ENCODE results near the gene CALY.
"Not testable (repeated sequence)": the region's sequence is repeated elsewhere in the genome, so short reads cannot be mapped to it uniquely, and the experiment has no call there.

CALY gene, protein sequence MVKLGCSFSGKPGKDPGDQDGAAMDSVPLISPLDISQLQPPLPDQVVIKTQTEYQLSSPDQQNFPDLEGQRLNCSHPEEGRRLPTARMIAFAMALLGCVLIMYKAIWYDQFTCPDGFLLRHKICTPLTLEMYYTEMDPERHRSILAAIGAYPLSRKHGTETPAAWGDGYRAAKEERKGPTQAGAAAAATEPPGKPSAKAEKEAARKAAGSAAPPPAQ

GRCh38 chr10:133336577-133337369 lies at the start of gene CALY:
TSS of gene CALY (minus strand) at chr10:133336896. CDS start at chr10:133328989, 7,907 bp downstream.
- DNase-seq: peak; percentile 28

GRCh38 chr10:133385214-133385613 lies 48.5 kb upstream of the CALY start:
- DNase-seq: no peak

DNA sequence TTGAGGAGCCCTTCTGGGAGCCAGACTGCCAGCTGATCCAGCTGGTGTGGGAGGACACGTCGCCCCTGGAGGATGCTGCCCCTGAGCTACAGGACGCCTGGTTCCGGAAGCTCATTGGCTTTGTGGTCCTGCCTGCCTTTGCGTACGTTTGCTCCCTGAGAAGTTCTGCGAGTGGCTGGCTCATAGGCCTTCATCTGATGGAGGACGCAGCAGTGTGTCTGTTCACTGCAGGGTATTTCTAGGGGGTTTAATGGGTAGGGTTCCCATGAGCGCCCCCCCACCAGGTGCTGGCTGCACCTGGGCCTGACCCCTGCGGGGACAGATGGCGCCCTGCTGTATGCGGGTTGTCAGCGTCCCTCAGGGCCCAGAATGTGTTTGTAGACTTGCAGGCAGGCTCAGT lies 47.4 kb upstream of the CALY start:
- no peak for DNase-seq

- no peak for DNase-seq
Observed at GRCh38 chr10:133383551-133383950, 46.9 kb upstream of the CALY start.

GRCh38 chr10:133381036-133381435 lies 44.3 kb upstream of the CALY start:
- DNase-seq: no peak

DNA sequence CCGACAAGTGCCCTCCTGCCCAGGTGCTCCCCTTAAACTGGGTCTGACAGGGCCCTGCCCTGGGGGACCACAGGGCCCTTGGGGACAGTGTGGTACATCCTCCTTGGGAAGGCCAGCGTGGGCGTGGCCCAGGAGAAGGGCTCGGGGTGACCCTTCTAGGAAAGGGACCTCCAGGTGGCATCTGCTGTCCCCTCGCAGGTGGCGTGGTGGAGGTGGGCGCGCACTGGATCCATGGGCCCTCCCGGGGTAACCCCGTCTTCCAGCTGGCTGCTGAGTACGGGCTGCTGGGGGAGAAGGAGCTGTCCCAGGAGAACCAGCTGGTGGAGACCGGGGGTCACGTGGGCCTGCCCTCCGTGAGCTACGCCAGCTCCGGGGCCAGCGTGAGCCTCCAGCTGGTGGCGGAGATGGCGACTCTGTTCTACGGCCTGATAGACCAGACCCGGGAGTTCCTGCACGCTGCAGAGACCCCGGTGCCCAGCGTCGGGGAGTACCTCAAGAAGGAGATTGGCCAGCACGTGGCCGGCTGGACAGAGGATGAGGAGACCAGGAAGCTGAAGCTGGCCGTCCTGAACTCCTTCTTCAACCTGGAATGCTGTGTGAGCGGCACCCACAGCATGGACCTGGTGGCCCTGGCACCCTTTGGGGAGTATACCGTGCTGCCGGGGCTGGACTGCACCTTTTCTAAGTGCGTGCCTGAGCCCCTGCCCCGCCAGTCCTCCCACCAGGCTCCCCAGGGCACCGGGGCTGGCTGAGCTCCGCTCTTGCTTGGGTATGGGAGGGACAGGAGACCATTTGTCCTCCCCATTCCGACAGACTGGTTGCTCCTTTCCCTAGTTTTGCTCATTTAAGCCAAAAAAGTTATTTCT lies 43.3 kb upstream of the CALY start:
- no peak for DNase-seq

- DNase-seq: no peak
Observed at GRCh38 chr10:133379152-133379800, 42.6 kb upstream of the CALY start, which contains the start of gene PAOX. TSS of gene PAOX (plus strand) at chr10:133379262. CDS start at chr10:133379317, 55 bp downstream.

DNA sequence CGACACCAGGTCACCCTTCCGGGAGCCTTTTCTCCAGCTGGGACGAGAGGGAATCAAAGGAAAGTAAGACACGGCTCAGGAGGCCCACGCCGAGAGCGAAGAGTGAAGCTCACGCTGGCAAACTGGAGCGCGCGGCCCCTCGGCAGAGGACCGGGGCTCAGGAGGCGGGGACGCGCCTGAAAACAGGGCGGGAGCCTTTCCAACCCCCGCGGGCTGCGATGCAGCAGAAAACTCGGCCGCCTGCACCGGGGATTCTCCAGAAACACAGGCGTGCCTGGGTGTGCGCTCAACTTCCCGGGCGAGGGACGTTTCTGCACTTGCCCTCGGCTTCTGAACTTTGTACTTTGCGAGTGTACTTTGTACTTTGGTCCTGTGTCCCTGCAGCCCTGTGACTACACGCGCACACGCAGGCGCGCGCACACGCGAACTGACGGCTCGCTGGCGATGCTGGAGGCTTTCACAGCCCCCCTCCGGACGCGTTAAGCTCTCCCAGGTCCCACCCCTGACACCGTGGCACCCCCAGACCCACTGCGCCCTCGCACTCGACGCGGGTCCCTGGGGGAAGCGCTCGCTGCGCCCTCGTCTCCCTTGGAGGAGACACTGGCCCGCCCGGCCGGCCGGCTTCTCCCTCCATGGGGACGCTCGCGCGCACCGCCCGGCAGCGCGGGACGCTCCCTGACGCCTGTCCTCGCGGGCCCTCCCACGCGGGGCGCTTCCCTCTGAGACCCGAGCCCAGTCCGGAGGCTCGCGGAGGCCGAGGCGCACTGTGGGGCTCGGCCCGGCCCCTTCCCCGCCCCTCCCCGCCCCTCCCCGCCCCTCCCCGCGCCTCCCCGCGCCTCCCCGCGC lies 41.8 kb upstream of the CALY start:
- DNase-seq: peak; percentile 11

DNA sequence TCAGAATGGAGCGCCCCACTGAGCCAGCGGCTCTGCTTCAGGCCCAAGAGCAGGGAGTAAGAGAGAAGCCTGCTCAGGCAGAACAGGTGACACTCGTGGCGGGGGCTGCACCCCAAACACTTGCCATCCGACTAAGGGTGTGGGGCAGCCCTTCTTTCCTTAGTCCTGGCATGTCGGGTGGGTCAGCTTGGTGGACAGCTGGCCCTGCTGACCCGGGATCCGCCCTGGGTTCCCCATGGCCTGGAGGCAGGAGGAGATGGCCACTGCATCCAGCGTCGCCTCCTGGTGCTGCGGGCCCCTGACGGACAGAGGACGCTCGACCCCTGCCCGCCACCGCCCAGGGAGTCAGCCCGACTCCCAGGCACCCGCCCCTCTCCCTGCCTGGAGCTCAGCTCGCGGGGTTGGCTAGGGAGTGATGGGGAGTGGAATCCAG lies 41.1 kb upstream of the CALY start:
- DNase-seq: no peak

- no peak for DNase-seq
Observed at GRCh38 chr10:133377025-133377817, 40.5 kb upstream of the CALY start.

GRCh38 chr10:133376183-133376582 lies 39.5 kb upstream of the CALY start:
- not testable (repeated sequence) for DNase-seq

- DNase-seq: no peak
Observed at GRCh38 chr10:133375357-133376115, 38.8 kb upstream of the CALY start.

DNA sequence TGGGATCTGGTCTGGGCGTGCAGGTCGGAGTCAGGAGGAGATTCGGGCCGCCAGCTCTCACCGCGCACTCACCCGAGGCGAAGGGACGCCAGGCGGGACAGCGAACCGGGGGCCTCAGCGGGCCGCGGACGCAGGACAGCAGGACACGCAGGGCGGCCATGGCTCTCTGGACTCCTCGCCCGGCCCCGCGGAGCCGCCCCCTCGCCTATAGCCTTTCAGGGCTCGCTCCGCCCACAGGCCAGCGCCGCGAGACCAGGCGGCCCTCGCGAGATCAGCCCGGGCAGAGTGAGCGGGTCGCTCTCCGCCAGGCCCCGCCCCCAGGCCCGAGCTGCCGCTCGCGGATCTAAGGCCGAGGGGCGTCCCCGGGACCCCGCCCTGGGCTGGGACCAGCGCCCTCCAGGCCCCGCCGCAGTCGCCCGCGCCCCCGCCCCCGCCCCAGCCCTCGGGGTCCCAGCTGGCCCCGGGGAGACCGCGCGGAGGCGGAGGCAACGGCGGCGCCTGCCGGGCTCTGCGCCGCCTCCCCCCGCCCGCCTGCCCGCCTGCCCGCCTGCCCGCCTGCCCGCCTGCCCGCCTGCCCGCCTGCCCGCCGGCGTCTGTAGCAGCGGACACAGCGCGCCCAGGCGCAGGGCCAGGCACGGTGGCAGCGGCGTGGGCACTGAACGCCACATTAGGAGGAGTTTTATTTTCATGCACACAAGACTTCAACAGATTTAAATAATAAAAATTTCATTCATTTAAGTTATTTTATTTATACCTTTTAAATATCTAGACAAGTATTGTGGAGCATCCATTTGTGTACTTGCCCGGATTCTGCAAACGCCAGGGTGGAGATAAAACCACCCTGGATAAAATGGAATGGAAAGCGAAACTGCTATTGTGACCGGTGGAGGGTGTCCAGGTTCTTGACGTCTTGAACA lies 36.7 kb upstream of the CALY start, which contains the start of gene ECHS1:
TSS of gene ECHS1 (minus strand) at position 181 of the 917 bp plus-strand sequence. CDS start at position 160, 21 bp downstream.
- peak; percentile 69 for DNase-seq

- no peak for DNase-seq
Observed at GRCh38 chr10:133372507-133372906, 35.8 kb upstream of the CALY start.

DNA sequence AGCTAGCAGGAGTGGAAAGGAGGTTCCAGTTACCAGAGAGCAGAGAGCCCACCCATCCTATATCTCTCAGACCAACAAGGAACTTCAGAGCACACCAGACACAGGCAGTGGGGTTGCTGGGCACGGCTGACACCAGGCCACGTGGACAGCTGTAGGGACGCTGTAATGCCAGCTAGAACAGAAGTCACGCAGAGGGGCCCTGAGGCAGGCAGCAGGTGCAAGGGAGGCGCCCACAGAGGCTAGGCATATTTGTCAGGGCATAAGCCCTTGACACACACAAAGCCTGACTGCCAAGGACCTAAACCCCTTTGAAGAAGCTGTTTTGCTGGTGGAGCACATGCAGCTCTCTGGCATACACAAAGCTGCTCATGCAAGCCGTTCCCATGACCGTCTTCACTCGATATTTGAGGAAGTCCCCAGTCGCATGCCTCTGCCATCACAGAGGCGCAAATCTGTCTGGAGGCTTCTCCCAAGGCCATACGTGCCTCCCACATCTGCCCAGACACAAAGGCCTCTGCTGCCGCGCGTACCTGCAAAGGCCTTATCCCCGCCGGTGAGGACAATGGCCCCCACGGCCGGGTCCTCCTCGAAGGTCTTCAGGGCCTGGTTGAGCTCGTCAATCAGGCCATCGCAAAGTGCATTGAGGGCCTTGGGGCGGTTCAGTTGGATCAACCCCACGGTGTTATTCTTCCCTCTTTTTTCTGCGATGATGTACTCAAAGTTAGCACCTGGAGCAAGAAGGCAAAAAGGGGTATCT lies 33.5 kb upstream of the CALY start:
- no peak for DNase-seq

DNA sequence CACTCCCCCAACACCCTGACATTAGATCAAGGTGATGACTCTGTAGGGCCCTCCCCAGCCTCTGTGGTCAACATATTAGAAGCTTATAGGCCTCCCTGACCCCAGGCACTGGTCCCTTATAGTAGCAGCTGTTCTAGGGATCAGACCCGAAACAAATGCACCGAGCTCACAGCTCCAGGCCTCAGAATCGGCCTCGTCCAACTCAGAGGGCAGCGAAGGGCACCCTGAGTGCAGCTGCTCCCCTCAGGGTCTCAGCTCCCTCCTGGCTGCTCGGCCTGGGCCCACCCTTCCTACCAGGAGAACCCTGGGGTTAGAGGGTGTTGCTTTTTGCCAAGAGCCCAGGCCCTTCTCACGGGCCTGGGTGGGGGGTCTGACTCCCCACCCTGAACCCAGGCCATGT lies 31.5 kb upstream of the CALY start:
- no peak for DNase-seq

DNA sequence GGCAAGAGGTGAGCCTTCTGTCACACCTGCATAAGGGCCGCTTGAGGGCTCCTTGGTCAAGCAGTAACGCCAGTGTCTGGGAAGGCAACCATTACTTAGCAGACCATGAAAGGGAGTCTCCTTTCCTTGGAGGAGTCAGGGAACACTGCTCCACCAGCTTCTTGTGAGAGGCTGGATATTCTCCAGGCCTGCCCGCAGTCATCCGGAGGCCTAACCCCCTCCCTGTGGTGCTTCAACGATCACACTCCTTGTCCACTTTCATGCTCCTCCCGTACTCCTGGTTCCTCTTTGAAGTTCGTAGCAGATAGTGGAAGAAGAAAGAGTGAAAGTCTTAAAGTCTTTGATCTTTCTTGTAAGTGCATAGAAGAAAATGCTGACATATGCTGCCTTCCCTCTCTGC lies 30.8 kb upstream of the CALY start:
- DNase-seq: not testable (repeated sequence)

GRCh38 chr10:133366751-133367150 lies 30.1 kb upstream of the CALY start:
- no peak for DNase-seq

Data from NCI-H1105 treated with DMSO at 0.1 percent for 48 hours (cell line).